Chondrocyte (in vitro differentiated cells): ENCODE measurements around the gene PNCK. TPM values are rescaled to one million over a fixed set of nuclear protein-coding genes. Genes with fewer than 3 reads are reported as not detected.

Experiments
- DNase-seq: peaks from one replicate; pipeline ENCODE4 v3.0.0; 2021; ENCODE audit warnings: mixed read lengths, low spot score
- H3K27ac Mint-ChIP-seq: one replicate; pipeline ENCODE4 v1.8.0; 2021; ENCODE audit warnings: mild to moderate bottlenecking, moderate library complexity, mixed read lengths; ENCODE audit not compliant: unreplicated experiment
- H3K27me3 Mint-ChIP-seq: 2 replicates; pipeline ENCODE4 v1.8.0; 2021; ENCODE audit warnings: low read depth, mixed read lengths
- H3K36me3 Mint-ChIP-seq: 2 replicates; pipeline ENCODE4 v1.8.0; 2021; ENCODE audit warnings: low read depth, mixed read lengths
- H3K4me1 Mint-ChIP-seq: 2 replicates; pipeline ENCODE4 v1.8.0; 2021; ENCODE audit warnings: low read depth, mild to moderate bottlenecking, mixed read lengths
- H3K4me3 Mint-ChIP-seq: one replicate; pipeline ENCODE4 v1.8.0; 2021; ENCODE audit warnings: mild to moderate bottlenecking, moderate library complexity, mixed read lengths; ENCODE audit not compliant: unreplicated experiment
- H3K9me3 Mint-ChIP-seq: 2 replicates; pipeline ENCODE4 v1.8.0; 2021; ENCODE audit warnings: low read depth, mixed read lengths
- CTCF ChIP-seq: fragments of 200-600 bp; sonication (generic); IDR thresholded peaks from 2 replicates; pipeline ENCODE4 v1.5.0; 2021; ENCODE audit warnings: antibody characterized with exemption, mild to moderate bottlenecking, moderate library complexity
- total RNA-seq: library from RNA; stranded (reverse); gene quantifications from 3 replicates; pipeline ENCODE4 v1.2.1, GENCODE V29; 2021

The PNCK gene
- total RNA-seq, 1 donor from 2014 or later, result 3.2 TPM

GRCh38 chrX:153688506-153688905, 14.9 kb upstream of the PNCK start:
- no peak overlapping the region for H3K27ac Mint-ChIP-seq
- H3K4me1 Mint-ChIP-seq, result peaks cover 2% of the 10 kb centered on the region
- DNase-seq, result no peak
- peaks cover 2% of the 10 kb centered on the region for H3K36me3 Mint-ChIP-seq
- H3K9me3 Mint-ChIP-seq, result peaks cover 4% of the 10 kb centered on the region
- no peaks in the 10 kb centered on the region for H3K27me3 Mint-ChIP-seq
- TF ChIP-seq CTCF, result no peak
- H3K4me3 Mint-ChIP-seq, result no peak overlapping the region

- no peaks in the 10 kb centered on the region for H3K27me3 Mint-ChIP-seq
- peaks cover 2% of the 10 kb centered on the region for H3K36me3 Mint-ChIP-seq
- no peak for TF ChIP-seq CTCF
- H3K9me3 Mint-ChIP-seq, result peaks cover 5% of the 10 kb centered on the region
- H3K4me3 Mint-ChIP-seq, result no peak overlapping the region
- DNase-seq, result no peak
- no peak overlapping the region for H3K27ac Mint-ChIP-seq
- peaks cover 2% of the 10 kb centered on the region for H3K4me1 Mint-ChIP-seq
Measured at GRCh38 chrX:153688071-153688470, 14.5 kb upstream of the PNCK start.

- Mint-ChIP-seq H3K27me3 (no peaks in the 10 kb centered on the region), H3K9me3 (peaks cover 5% of the 10 kb centered on the region), H3K4me3 (peak within 1 kb of the TSS; percentile 48), H3K27ac (no peak within 1 kb of the TSS), H3K36me3 (peaks cover 2% of the 10 kb centered on the region), H3K4me1 (peaks cover 2% of the 10 kb centered on the region)
- TF ChIP-seq CTCF, result peak; percentile 73
- DNase-seq, result no peak
Measured at GRCh38 chrX:153687121-153688039, 13.8 kb upstream of the PNCK start, which contains the start of gene SLC6A8. TSS of gene SLC6A8 (plus strand) at chrX:153687926. CDS start at chrX:153688575, 649 bp downstream.

- Mint-ChIP-seq H3K4me1 (peaks cover 2% of the 10 kb centered on the region), H3K36me3 (peaks cover 2% of the 10 kb centered on the region), H3K4me3 (no peak overlapping the region), H3K27ac (no peak overlapping the region), H3K27me3 (no peaks in the 10 kb centered on the region), H3K9me3 (peaks cover 5% of the 10 kb centered on the region)
- TF ChIP-seq CTCF, result no peak
- DNase-seq, result no peak
Measured at GRCh38 chrX:153686711-153687110, 13.1 kb upstream of the PNCK start.

GRCh38 chrX:153685751-153686696, 12.4 kb upstream of the PNCK start:
- Mint-ChIP-seq H3K27me3 (no peaks in the 10 kb centered on the region), H3K27ac (no peak overlapping the region), H3K4me1 (peaks cover 2% of the 10 kb centered on the region), H3K36me3 (peaks cover 2% of the 10 kb centered on the region), H3K9me3 (peaks cover 5% of the 10 kb centered on the region), H3K4me3 (no peak overlapping the region)
- no peak for TF ChIP-seq CTCF
- DNase-seq, result peak; percentile 87
